ENCODE results near the gene VWA3B.
"Not testable (repeated sequence)": the region's sequence is repeated elsewhere in the genome, so short reads cannot be mapped to it uniquely, and the experiment has no call there.

VWA3B gene, protein sequence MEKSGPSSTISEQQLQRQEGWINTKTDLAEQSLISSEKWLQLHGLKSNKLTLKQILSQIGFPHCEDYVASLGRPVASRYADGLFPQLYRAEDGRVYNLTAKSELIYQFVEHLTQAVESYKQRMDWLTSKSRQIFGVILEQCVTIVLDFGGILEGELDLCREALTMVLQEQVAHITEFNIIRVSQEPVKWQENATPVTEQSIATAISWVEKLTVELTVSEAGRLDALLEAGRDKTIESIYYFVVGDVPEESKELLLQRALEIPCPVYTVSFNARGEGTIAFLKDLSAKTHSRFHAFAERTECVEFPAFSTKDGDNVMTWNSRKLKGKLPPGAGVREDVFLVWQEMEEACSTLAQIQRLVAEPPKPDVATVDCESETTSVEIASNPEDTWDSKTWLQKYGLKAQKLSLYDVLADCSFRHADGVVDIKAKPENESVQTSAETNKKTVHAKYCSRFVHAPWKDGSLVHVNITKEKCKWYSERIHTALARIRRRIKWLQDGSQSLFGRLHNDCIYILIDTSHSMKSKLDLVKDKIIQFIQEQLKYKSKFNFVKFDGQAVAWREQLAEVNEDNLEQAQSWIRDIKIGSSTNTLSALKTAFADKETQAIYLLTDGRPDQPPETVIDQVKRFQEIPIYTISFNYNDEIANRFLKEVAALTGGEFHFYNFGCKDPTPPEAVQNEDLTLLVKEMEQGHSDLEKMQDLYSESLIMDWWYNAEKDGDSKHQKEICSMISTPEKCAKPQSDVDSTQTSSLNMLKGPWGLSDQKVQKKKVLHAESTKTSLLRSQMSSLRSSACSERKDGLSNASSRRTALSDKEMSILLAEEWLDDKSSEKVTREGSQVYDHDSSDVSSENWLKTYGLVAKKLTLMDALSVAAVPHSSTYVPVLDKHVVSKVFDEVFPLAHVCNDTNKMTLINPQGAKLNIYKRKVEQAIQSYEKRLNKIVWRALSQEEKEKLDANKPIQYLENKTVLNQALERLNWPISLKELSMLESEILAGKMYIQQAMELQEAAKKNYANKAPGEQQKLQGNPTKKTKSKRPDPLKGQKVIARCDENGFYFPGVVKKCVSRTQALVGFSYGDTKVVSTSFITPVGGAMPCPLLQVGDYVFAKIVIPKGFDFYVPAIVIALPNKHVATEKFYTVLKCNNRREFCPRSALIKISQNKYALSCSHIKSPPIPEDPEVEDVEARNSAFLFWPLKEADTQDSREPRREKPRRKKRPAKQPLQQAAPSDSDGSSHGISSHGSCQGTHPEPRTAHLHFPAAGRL (N-terminal part only)

GRCh38 chr2:98086491-98087446 lies at the start of gene VWA3B:
Gene VWA3B, plus strand, starts transcription at chr2:98087167. Its CDS starts 5,926 bp downstream, at chr2:98093093.
- H3K9ac ChIP-seq (ENCODE audit: low read depth, low read length) = peak within 1 kb of the TSS; percentile 69; the same call in 1 of the 2 replicates
- H3K4me1 ChIP-seq (ENCODE audit: insufficient read depth, low read length) = no peaks in the 10 kb centered on the region
- H3K36me3 ChIP-seq (ENCODE audit: insufficient read depth, low read length) = no peaks in the 10 kb centered on the region
- no peaks in the 10 kb centered on the region for H3K9me3 ChIP-seq (ENCODE audit: control insufficient read depth, insufficient read depth, low read length)

GRCh38 chr2:98037206-98037605 lies 49.8 kb upstream of the VWA3B start:
- no peaks in the 10 kb centered on the region for H3K9me3 ChIP-seq (ENCODE audit: control insufficient read depth, insufficient read depth, low read length)
- no peak overlapping the region for H3K9ac ChIP-seq (ENCODE audit: low read depth, low read length)
- H3K4me1 ChIP-seq (ENCODE audit: insufficient read depth, low read length) = no peaks in the 10 kb centered on the region
- H3K36me3 ChIP-seq (ENCODE audit: insufficient read depth, low read length) = no peaks in the 10 kb centered on the region

DNA sequence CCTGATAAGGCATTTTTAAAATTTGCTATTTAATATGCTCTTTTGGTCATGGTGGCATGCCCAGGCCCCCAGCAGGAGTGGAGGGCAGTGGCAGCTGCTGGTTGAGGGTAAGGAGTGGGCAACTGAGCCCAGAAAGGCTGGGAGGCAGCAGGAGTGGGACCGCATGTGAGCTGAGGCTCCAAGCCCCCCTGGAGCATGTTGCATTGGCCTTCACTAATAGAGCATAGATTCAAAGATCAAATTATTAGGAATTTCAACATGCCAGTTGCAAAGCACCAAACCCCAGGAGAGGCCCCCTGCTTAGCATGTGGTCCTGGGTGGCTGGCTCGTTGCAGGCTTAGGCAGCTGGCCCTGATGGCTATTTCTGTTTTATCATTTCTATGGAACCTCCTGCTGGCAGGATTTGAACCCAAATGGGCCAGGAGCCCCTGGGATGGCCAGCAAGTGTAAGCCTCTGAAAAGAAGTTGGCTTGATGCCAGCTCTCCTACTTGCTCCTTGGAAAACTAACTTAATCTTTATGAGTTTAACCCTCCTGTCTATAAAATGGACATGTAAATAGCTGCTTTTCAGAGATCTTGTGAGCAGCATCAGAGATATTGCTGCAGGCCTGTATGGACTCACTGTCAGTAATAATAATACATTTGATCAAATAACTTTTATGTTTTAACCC lies 49.2 kb upstream of the VWA3B start:
- H3K9ac ChIP-seq (ENCODE audit: low read depth, low read length) = no peak overlapping the region
- H3K9me3 ChIP-seq (ENCODE audit: control insufficient read depth, insufficient read depth, low read length) = no peaks in the 10 kb centered on the region
- no peaks in the 10 kb centered on the region for H3K4me1 ChIP-seq (ENCODE audit: insufficient read depth, low read length)
- no peaks in the 10 kb centered on the region for H3K36me3 ChIP-seq (ENCODE audit: insufficient read depth, low read length)

DNA sequence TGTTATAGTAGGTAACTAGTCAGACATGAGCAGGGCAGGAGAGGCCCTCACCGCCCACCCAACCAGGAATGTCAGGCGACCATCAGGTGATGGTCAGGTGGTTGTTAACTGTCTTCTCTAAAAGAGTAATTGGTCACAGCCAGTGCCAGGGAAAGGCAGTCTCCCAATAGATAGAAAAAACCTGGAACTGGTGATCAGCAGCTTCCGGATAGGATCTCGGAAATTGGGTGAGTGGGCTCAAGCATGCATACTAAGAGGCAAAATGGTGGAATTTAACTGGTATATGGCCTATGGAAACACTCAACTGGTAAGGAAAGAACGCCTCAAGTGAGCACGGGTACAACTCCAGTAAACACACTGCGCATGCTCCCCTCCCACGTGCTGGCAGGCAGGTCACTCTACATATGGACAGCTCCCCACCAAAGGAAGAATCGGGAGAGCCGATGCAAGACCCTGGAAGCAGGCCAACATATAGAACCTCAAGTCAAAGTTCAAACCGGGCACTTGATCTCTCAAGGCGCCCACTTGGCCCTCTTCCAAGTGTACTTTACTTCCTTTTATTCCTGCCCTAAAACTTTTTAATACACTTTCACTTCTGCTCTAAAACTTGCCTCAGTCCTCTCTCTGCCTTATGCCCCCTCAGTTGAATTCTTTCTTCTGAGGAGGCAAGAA lies 47.7 kb upstream of the VWA3B start:
- H3K36me3 ChIP-seq (ENCODE audit: insufficient read depth, low read length) = no peaks in the 10 kb centered on the region
- H3K4me1 ChIP-seq (ENCODE audit: insufficient read depth, low read length) = no peaks in the 10 kb centered on the region
- H3K9ac ChIP-seq (ENCODE audit: low read depth, low read length) = no peak overlapping the region
- no peaks in the 10 kb centered on the region for H3K9me3 ChIP-seq (ENCODE audit: control insufficient read depth, insufficient read depth, low read length)

DNA sequence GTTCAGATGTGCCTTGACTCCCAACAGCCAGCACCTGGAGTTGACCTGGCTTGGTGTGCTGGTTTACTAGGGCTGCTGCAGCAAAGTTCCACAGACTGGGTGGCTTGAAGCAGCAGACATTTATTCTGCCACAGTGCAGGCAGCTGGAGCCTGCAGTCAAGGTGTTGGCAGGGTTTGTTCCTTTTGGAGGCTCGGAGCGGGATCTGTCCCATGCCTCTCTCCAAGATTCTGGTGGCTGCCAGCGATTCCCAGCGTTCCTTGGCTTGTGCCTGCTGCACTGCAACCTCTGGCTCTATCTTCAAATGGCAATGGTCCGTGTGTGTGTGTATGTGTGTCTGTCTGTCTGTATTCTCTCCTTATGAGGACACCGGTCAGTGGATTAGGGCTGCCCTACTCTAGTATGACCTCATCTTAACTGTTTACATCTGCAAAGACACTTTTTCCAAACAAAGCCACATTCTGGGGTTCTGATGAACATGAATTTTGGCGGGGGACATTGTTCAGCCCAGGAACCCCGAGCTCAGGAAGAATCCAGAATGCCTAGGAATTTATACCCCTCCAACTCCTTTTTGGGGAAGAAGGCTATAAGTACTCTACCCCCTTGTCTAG lies 46.5 kb upstream of the VWA3B start:
- H3K4me1 ChIP-seq (ENCODE audit: insufficient read depth, low read length) = no peaks in the 10 kb centered on the region
- no peak overlapping the region for H3K9ac ChIP-seq (ENCODE audit: low read depth, low read length)
- no peaks in the 10 kb centered on the region for H3K36me3 ChIP-seq (ENCODE audit: insufficient read depth, low read length)
- no peaks in the 10 kb centered on the region for H3K9me3 ChIP-seq (ENCODE audit: control insufficient read depth, insufficient read depth, low read length)

GRCh38 chr2:98043101-98043500 lies 43.9 kb upstream of the VWA3B start:
- Histone ChIP-seq H3K36me3 (ENCODE audit: insufficient read depth, low read length) (no peaks in the 10 kb centered on the region), H3K9me3 (ENCODE audit: control insufficient read depth, insufficient read depth, low read length) (peaks cover 3% of the 10 kb centered on the region; the same call in 1 of the 2 replicates), H3K4me1 (ENCODE audit: insufficient read depth, low read length) (no peaks in the 10 kb centered on the region), H3K9ac (ENCODE audit: low read depth, low read length) (no peak overlapping the region)

DNA sequence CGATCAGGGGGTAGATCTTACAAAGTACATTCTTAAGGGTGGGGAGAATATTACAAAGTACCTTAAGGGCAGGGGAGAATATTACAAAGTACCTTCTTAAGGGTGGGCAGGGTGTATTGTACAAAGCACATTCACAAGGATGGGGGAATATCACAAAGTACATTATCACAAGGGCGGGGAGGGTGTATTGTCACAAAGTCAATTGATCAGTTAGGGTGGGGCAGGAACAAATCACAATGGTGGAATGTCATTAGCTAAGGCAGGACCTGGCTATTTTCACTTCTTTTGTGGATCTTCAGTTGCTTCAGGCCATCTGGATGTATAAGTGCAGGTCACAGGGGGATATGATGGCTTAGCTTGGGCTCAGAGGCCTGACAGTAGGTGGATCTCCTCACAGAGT lies 42.2 kb upstream of the VWA3B start:
- H3K9me3 ChIP-seq (ENCODE audit: control insufficient read depth, insufficient read depth, low read length); H3K9ac ChIP-seq (ENCODE audit: low read depth, low read length); H3K4me1 ChIP-seq (ENCODE audit: insufficient read depth, low read length); H3K36me3 ChIP-seq (ENCODE audit: insufficient read depth, low read length): not testable (repeated sequence)

DNA sequence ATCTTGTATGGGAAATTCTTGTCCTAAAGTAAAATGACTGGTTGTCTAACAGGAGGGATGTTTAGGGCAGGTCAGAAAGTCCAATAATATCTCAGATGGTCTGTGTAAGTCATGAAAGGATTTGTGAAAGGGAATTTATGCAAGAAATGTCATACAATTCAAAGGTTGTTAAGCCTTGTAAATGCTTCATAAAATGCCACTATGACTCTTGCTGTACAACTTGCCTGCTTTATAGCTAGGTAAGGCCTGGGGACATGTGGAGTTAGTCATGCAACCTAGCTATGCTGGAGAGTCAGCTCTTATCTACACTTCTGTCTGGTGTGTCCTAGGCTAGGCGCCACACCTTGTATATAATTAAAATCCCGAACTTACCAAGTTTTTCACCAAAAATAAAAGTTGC lies 36.9 kb upstream of the VWA3B start:
- Histone ChIP-seq H3K4me1 (ENCODE audit: insufficient read depth, low read length) (no peaks in the 10 kb centered on the region), H3K9ac (ENCODE audit: low read depth, low read length) (no peak overlapping the region), H3K9me3 (ENCODE audit: control insufficient read depth, insufficient read depth, low read length) (peaks cover 3% of the 10 kb centered on the region; the same call in 1 of the 2 replicates), H3K36me3 (ENCODE audit: insufficient read depth, low read length) (no peaks in the 10 kb centered on the region)

DNA sequence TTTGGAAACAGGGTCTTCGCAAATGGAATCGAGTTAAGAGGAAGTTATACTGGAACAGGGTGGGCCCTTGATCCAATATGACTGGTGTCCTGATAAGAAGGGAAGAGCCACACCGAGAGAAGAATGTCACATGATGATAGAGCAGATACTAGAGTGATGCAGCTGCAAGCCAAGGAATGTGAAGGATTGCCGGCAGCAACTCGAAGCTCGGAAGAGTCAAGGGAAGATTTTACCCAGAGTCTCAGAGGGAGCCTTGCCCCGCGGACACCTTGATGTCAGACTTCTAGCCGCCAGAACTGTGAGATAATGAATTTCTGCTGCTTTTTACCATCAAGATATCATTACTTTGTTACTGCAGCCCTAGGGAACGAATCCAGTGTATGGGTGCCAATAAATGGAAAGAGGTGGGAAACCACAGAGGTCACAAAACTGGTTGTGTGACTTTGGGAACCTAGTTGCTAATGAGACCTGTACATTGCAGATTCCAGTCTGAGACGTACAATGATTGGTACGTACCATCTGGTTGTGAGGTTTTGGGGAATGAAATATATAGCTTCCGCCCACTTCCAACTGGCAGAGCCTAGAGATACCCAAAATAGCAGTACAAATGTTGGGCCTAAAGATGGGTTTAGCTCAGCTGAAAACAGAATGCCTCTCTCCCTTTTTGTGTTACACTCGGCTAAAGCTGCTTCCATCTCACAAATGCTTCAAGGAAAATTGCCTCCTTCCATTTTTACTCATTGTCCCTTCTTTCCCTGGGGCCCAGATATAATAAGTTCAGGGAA lies 28.6 kb upstream of the VWA3B start:
- Histone ChIP-seq H3K9ac (ENCODE audit: low read depth, low read length) (no peak overlapping the region), H3K36me3 (ENCODE audit: insufficient read depth, low read length) (no peaks in the 10 kb centered on the region), H3K9me3 (ENCODE audit: control insufficient read depth, insufficient read depth, low read length) (no peaks in the 10 kb centered on the region), H3K4me1 (ENCODE audit: insufficient read depth, low read length) (no peaks in the 10 kb centered on the region)

GRCh38 chr2:98060277-98060676 lies 26.7 kb upstream of the VWA3B start:
- no peaks in the 10 kb centered on the region for H3K36me3 ChIP-seq (ENCODE audit: insufficient read depth, low read length)
- no peak overlapping the region for H3K9ac ChIP-seq (ENCODE audit: low read depth, low read length)
- H3K4me1 ChIP-seq (ENCODE audit: insufficient read depth, low read length) = no peaks in the 10 kb centered on the region
- H3K9me3 ChIP-seq (ENCODE audit: control insufficient read depth, insufficient read depth, low read length) = no peaks in the 10 kb centered on the region

DNA sequence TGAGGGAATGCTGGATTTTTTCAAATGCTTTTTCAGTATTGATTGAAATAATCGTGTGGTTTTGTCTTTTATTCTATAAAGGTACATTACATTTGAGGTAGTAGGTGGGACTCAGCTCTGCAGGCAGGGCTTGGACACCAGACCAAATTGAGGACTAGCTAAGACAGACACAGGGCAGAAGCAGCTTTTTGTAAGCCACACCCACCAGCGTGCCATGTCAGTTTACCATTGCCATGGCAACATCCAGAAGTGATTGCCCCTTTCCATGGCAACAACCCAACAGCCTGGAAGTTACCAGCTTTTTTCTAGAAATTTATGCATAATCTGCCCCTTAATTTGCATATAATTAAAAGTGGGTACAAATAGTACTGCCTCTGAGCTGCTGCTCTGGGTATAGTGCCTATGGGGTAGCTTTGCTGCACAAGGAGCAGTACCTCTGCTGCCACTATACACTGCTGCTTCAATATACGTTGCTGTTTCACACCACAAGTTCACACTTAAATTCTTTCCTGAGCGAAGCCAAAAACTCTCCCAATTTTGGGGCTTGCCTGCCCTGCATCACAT lies 23.6 kb upstream of the VWA3B start:
- no peaks in the 10 kb centered on the region for H3K9me3 ChIP-seq (ENCODE audit: control insufficient read depth, insufficient read depth, low read length)
- H3K4me1 ChIP-seq (ENCODE audit: insufficient read depth, low read length) = no peaks in the 10 kb centered on the region
- H3K9ac ChIP-seq (ENCODE audit: low read depth, low read length) = no peak overlapping the region
- no peaks in the 10 kb centered on the region for H3K36me3 ChIP-seq (ENCODE audit: insufficient read depth, low read length)
